SK-N-SH (cell line): Measurements from ENCODE around the gene BCL11B. TPM values are rescaled to one million over a fixed set of nuclear protein-coding genes. Genes with fewer than 3 reads are reported as not detected.

Experiments used
- CTCF ChIA-PET: fragments of 300-600, 350-600 bp; formaldehyde crosslinking; extraction: SDS; loops from one replicate; lab custom pipeline; 2021; lab: Yijun Ruan, JAX
- POLR2A ChIA-PET: fragments of 350-600 bp; sonication (Branson Sonifier 250); formaldehyde crosslinking; extraction: SDS; loops from one replicate; lab custom pipeline; 2020; ENCODE audit warnings: antibody characterized with exemption, inconsistent platforms; lab: Yijun Ruan, JAX
- DNase-seq: peaks from one replicate; pipeline ENCODE4 v3.0.0; 2012
- H2AFZ ChIP-seq: fragments of 200-600 bp; sonication (generic); 2 replicates; pipeline ENCODE4 v1.8.1; 2016; ENCODE audit warnings: antibody characterized with exemption, mild to moderate bottlenecking, low read depth
- H3F3A ChIP-seq: fragments of 200-600 bp; sonication (generic); replicated peaks from 2 replicates; pipeline ENCODE3; 2016; ENCODE audit warnings: antibody characterized with exemption, mild to moderate bottlenecking; ENCODE audit not compliant: insufficient read depth
- H3K27ac ChIP-seq, 2 experiments: fragments of 200-500 bp in 1 of 2; fragments of 200-600 bp in 1 of 2; sonication (Bioruptor generic) in 1 of 2; sonication (generic), shearing (Covaris generic) in 1 of 2; 2 replicates each; pipeline versions ENCODE4 v1.5.1 to v1.6.1; 2014 to 2016; ENCODE audit warnings: low read depth in 2 of 2, inconsistent platforms in 1 of 2, low read length in 1 of 2, mild to moderate bottlenecking in 1 of 2, mixed read lengths in 1 of 2
- H3K27me3 ChIP-seq: fragments of 200-600 bp; sonication (generic), shearing (Covaris generic); 2 replicates; pipeline ENCODE4 v1.6.1; 2016; ENCODE audit warnings: mixed run types; ENCODE audit not compliant: insufficient read depth
- H3K36me3 ChIP-seq, 2 experiments: fragments of 200-500 bp in 1 of 2; fragments of 200-600 bp in 1 of 2; sonication (Bioruptor generic) in 1 of 2; sonication (generic) in 1 of 2; replicated peaks in 1 of 2; 2 replicates each; pipeline versions ENCODE3 to v1.5.1; 2014 to 2016; ENCODE audit warnings: low read length in 1 of 2, mild to moderate bottlenecking in 1 of 2; ENCODE audit not compliant: insufficient read depth in 2 of 2, control insufficient read depth in 1 of 2
- H3K4me1 ChIP-seq, 2 experiments: fragments of 200-500 bp in 1 of 2; fragments of 200-600 bp in 1 of 2; sonication (Bioruptor generic) in 1 of 2; sonication (generic), shearing (Covaris generic) in 1 of 2; 2 replicates each; pipeline versions ENCODE4 v1.5.1 to v1.6.1; 2014 to 2016; ENCODE audit warnings: low read depth in 1 of 2, low read length in 1 of 2, mixed run types in 1 of 2; ENCODE audit not compliant: insufficient read depth in 2 of 2, control insufficient read depth in 1 of 2
- H3K4me2 ChIP-seq: fragments of 200-600 bp; sonication (generic), shearing (Covaris generic); 2 replicates; pipeline ENCODE4 v1.6.1; 2017; ENCODE audit warnings: mixed run types
- H3K4me3 ChIP-seq, 2 experiments: fragments of 200-500 bp in 1 of 2; fragments of 200-600 bp in 1 of 2; sonication (Bioruptor generic) in 1 of 2; sonication (generic), shearing (Covaris generic) in 1 of 2; 2 replicates each; pipeline versions ENCODE4 v1.5.1 to v1.8.1; 2014 to 2016; ENCODE audit warnings: low read depth in 2 of 2, inconsistent platforms in 1 of 2, low read length in 1 of 2, mild to moderate bottlenecking in 1 of 2, mixed read lengths in 1 of 2, moderate library complexity in 1 of 2
- H3K79me2 ChIP-seq: fragments of 200-600 bp; sonication (generic); 2 replicates; pipeline ENCODE4 v1.8.1; 2017; ENCODE audit warnings: mild to moderate bottlenecking; ENCODE audit not compliant: insufficient read depth
- H3K9ac ChIP-seq: fragments of 200-600 bp; sonication (generic); 2 replicates; pipeline ENCODE4 v1.6.1; 2017; ENCODE audit warnings: mixed run types
- H3K9me2 ChIP-seq: fragments of 200-600 bp; sonication (generic); 2 replicates; pipeline ENCODE4 v1.6.1; 2017; ENCODE audit warnings: mixed run types
- H3K9me3 ChIP-seq: fragments of 200-600 bp; sonication (generic); 2 replicates; pipeline ENCODE4 v1.6.1; 2017; ENCODE audit warnings: mixed run types, mild to moderate bottlenecking, moderate library complexity
- H4K20me1 ChIP-seq: fragments of 200-600 bp; sonication (generic); 2 replicates; pipeline ENCODE4 v1.6.1; 2017; ENCODE audit warnings: mild to moderate bottlenecking, mixed run types; ENCODE audit not compliant: insufficient read depth
- FOXJ3 ChIP-seq: sonication (generic); formaldehyde crosslinking; IDR thresholded peaks from 2 replicates; pipeline ENCODE4 v1.5.1; 2020; ENCODE audit warnings: mild to moderate bottlenecking, missing genetic modification reagents
- FOXM1 ChIP-seq: IDR thresholded peaks from 2 replicates; pipeline ENCODE4 v1.4.0; 2012; ENCODE audit warnings: low read depth, mild to moderate bottlenecking
- MEF2A ChIP-seq: IDR thresholded peaks from 2 replicates; pipeline ENCODE4 v1.4.0; 2012; ENCODE audit warnings: low read depth, borderline replicate concordance
- NFIC ChIP-seq: IDR thresholded peaks from 2 replicates; pipeline ENCODE4 v1.4.0; 2012; ENCODE audit warnings: borderline replicate concordance
- NRF1 ChIP-seq: IDR thresholded peaks from 2 replicates; pipeline ENCODE4 v1.6.1; 2012; ENCODE audit warnings: low read depth, mild to moderate bottlenecking, low read length
- POLR2AphosphoS5 ChIP-seq: IDR thresholded peaks from 2 replicates; pipeline ENCODE4 v1.6.1; 2012; ENCODE audit warnings: low read depth, low read length
- RCOR1 ChIP-seq: fragments of 150-350 bp; IDR thresholded peaks from 2 replicates; pipeline ENCODE4 v1.6.1; 2017; ENCODE audit warnings: antibody characterized with exemption, low read length
- RFX5 ChIP-seq: IDR thresholded peaks from 2 replicates; pipeline ENCODE4 v1.6.1; 2012; ENCODE audit warnings: mild to moderate bottlenecking, improper control_type of control experiment, low read length
- RXRA ChIP-seq: IDR thresholded peaks from 2 replicates; pipeline ENCODE4 v1.4.0; 2012; ENCODE audit warnings: low read depth, mild to moderate bottlenecking, borderline replicate concordance
- WGBS: methylation state at CpG from one replicate; pipeline ENCODE4 v1.1.6; 2017; ENCODE audit warnings: low lambda C conversion rate; 5-methylcytosine and 5-hydroxymethylcytosine counted together
- polyA plus RNA-seq, 3 experiments: library from polyadenylated mRNA; depleted of rRNA; stranded (reverse); fragments of >200 nt; gene quantifications; 2 replicates each; pipeline ENCODE4 v1.2.3, GENCODE V29; 2012
- TF ChIP-seq, protein P1 (sequence below): fragments of 150-350 bp; IDR thresholded peaks from 2 replicates; pipeline ENCODE4 v1.6.1; 2017; ENCODE audit warnings: antibody characterized with exemption, low read length, low read depth, borderline replicate concordance
- TF ChIP-seq, protein P2 (sequence below): IDR thresholded peaks from 2 replicates; pipeline ENCODE4 v1.4.0; 2012; ENCODE audit warnings: low read depth

Gene BCL11B
- polyA plus RNA-seq, 1 of the 3 experiments (the other 2 are of a cell fraction): not detected

DNA sequence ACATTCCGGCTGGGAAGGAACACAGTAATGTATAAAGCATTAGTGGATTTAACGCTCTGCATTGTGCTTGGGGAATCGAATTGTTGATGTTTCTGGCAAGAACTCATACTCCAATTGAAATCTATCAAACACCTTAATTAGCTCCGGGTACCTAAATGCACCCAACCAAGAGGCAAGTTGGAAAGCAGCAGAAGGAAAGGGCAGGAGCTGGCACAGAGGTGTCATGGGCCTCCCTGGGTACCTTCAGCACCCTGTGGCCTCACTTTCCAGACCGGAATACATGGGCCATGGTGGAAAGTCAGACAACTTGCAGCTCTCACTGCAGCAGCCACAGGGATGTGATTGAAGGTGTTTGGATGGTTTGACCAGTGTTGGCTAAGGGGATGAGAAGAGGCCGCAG is 6.8 kb upstream of the BCL11B start:
- no peak overlapping the region for H3K4me3 ChIP-seq
- DNase-seq: no peak
- 19% methylated on average over 6 of the region's 6 CpGs for WGBS
- no peaks in the 10 kb centered on the region for H3K9me3 ChIP-seq
- ChIA-PET CTCF (interaction anchor here (1.9 kb wide), 1 partner anchor 12 kb away, joined by 9 read pairs; no protein-coding TSS in a partner anchor), POLR2A (interaction anchor here (0.8 kb wide), 1 partner anchor 14 kb away, joined by 3 read pairs; no protein-coding TSS in a partner anchor)
- no peak overlapping the region for H3K4me2 ChIP-seq
- no peak for TF ChIP-seq RFX5
- TF ChIP-seq NFIC: no peak
- TF ChIP-seq FOXM1: no peak
- no peaks in the 10 kb centered on the region for H3K36me3 ChIP-seq
- H3K79me2 ChIP-seq: no peaks in the 10 kb centered on the region
- no peaks in the 10 kb centered on the region for H3K9me2 ChIP-seq
- H4K20me1 ChIP-seq: no peaks in the 10 kb centered on the region
- peaks cover 91% of the 10 kb centered on the region for H3K27me3 ChIP-seq
- no peak overlapping the region for H2AFZ ChIP-seq
- H3F3A ChIP-seq: peaks cover 5% of the 10 kb centered on the region
- H3K9ac ChIP-seq: no peak overlapping the region
- no peak overlapping the region for H3K27ac ChIP-seq
- H3K4me1 ChIP-seq: no peaks in the 10 kb centered on the region; a peak in 1 of 4 replicates

DNA sequence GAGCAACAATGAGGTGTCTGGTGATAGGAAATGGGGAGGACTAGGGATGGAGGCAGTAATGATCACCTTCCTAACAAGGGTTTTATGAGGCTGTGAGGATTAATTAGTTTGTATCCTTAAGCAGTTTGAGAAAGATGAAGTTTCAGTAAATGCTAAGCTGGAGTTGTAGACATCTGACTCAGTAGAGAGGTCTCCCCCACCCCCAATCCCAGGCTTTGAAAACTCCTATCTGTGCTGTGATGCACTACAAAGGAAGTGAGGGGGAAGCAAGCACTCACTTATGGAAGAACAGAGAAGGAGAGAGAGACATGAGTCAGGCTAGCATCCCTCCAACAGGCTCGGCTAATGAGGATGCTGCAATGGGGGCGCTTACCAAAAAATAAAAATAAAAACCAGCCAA is 5.5 kb upstream of the BCL11B start:
- TF ChIP-seq POLR2AphosphoS5: no peak
- TF ChIP-seq, all 33 proteins: peak for 0
- no peaks in the 10 kb centered on the region for H4K20me1 ChIP-seq
- H3F3A ChIP-seq: peaks cover 5% of the 10 kb centered on the region
- no peaks in the 10 kb centered on the region for H3K9me2 ChIP-seq
- H3K27ac ChIP-seq: no peak overlapping the region
- H3K4me2 ChIP-seq: no peak overlapping the region
- H3K79me2 ChIP-seq: no peaks in the 10 kb centered on the region
- H3K27me3 ChIP-seq: peaks cover 91% of the 10 kb centered on the region
- H3K36me3 ChIP-seq: no peaks in the 10 kb centered on the region
- WGBS: 3% methylated on average over 2 of the region's 2 CpGs
- CTCF ChIA-PET: interaction anchor here (1.3 to 1.5 kb wide), 2 partner anchors 11 to 44 kb away, joined by 3 to 7 read pairs; no protein-coding TSS in a partner anchor
- no peak overlapping the region for H3K4me3 ChIP-seq
- DNase-seq: no peak
- no peak overlapping the region for H2AFZ ChIP-seq
- H3K4me1 ChIP-seq: no peaks in the 10 kb centered on the region; a peak in 1 of 4 replicates
- no peaks in the 10 kb centered on the region for H3K9me3 ChIP-seq
- POLR2A ChIA-PET: no interaction called here
- H3K9ac ChIP-seq: no peak overlapping the region

DNA sequence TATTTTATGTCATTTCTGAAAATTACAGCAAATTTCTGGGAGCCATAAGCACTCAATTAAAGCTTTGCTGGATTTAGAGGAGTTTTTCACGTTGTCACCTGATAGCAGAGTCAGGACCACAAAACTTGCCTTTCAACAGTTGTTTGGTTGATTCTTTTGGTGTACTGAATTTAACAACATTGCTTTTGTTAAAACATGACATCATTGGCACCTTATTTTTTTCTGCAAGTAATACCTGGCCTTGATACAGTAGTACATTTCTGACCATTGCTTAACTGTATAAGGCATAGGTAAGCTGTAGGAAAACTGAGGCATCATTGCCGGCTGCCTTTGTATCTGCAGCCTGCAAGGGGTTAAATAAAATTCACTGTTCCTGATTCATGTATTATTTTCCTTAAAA is 4.5 kb upstream of the BCL11B start:
- Histone ChIP-seq H3K36me3 (no peaks in the 10 kb centered on the region), H3K79me2 (no peaks in the 10 kb centered on the region), H3K4me3 (no peak overlapping the region), H3K4me1 (no peaks in the 10 kb centered on the region; a peak in 1 of 4 replicates), H4K20me1 (no peaks in the 10 kb centered on the region), H3K9me3 (no peaks in the 10 kb centered on the region), H3K27me3 (peaks cover 93% of the 10 kb centered on the region), H3F3A (peaks cover 5% of the 10 kb centered on the region), H3K9me2 (no peaks in the 10 kb centered on the region), H3K9ac (no peak overlapping the region), H3K4me2 (no peak overlapping the region)
- POLR2A ChIA-PET: no interaction called here
- 15% methylated on average over 2 of the region's 2 CpGs for WGBS
- no peak for DNase-seq
- TF ChIP-seq RXRA: no peak
- TF ChIP-seq FOXJ3 (CRISPR knock-in tag): no peak
- TF ChIP-seq RCOR1: no peak
- TF ChIP-seq, protein P1, sequence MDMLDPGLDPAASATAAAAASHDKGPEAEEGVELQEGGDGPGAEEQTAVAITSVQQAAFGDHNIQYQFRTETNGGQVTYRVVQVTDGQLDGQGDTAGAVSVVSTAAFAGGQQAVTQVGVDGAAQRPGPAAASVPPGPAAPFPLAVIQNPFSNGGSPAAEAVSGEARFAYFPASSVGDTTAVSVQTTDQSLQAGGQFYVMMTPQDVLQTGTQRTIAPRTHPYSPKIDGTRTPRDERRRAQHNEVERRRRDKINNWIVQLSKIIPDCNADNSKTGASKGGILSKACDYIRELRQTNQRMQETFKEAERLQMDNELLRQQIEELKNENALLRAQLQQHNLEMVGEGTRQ: no peak
- TF ChIP-seq, protein P2, sequence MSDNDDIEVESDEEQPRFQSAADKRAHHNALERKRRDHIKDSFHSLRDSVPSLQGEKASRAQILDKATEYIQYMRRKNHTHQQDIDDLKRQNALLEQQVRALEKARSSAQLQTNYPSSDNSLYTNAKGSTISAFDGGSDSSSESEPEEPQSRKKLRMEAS: no peak
- no peak for TF ChIP-seq MEF2A
- no peak for TF ChIP-seq FOXM1
- TF ChIP-seq NRF1: no peak
- TF ChIP-seq, all 33 proteins: peak for 0
- Histone ChIP-seq H2AFZ (no peak overlapping the region), H3K27ac (no peak overlapping the region)
- CTCF ChIA-PET: interaction anchor here (1.5 kb wide), 1 partner anchor 43 kb away, joined by 3 read pairs; no protein-coding TSS in a partner anchor
